Stimulated activated CD4-positive, alpha-beta T cell treated with anti-CD3 and anti-CD28 coated beads, Interleukin-15, amount 100 ng/mL, for 24 hours (primary cell): Measurements from ENCODE around the gene ADK.

Experiments
- DNase-seq: peaks from one replicate; pipeline ENCODE4 v3.0.0-alpha.2; 2020

The ADK gene

DNA sequence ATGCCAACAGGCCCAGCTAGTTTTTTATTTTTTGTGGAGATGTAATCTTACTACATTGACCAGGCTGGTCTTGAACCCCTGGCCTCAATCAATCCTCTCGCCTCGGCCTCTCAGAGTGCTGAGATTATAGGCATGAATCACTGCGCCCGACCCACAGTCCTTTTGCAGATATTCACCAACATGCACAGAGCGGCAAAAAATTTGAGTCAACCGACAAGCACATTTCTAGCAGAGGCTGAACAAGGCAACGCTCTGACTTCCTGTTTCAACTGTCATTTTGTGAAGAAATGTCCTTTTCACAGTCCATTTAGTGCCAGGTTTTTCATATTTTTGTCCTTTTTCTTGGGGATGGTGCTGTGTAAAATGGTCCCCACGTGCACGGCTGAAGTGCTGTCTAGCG is 604.3 kb downstream of the ADK start:
- no peak for DNase-seq
